Type B pancreatic cell (in vitro differentiated cells): ENCODE measurements around the gene DPPA5. TPM values are rescaled to one million over a fixed set of nuclear protein-coding genes. Genes with fewer than 3 reads are reported as not detected.
A peak's percentile ranks its signal among the peaks of the same experiment; 100 is the strongest.
"Not testable (repeated sequence)": the region's sequence is repeated elsewhere in the genome, so short reads cannot be mapped to it uniquely, and the experiment has no call there.

Experiments
- DNase-seq: peaks from one replicate; pipeline ENCODE4 v3.0.0; 2021; ENCODE audit warnings: mixed read lengths; ENCODE audit not compliant: unreplicated experiment; ENCODE audit errors: extremely low spot score
- H3K27ac Mint-ChIP-seq: 2 replicates; pipeline ENCODE4 v1.8.0; 2021; ENCODE audit warnings: mild to moderate bottlenecking, mixed read lengths
- H3K27me3 Mint-ChIP-seq: 2 replicates; pipeline ENCODE4 v1.8.0; 2021; ENCODE audit warnings: mixed read lengths
- H3K36me3 Mint-ChIP-seq: 2 replicates; pipeline ENCODE4 v1.8.0; 2021; ENCODE audit warnings: mixed read lengths
- H3K4me1 Mint-ChIP-seq: one replicate; pipeline ENCODE4 v1.8.0; 2021; ENCODE audit warnings: mixed read lengths; ENCODE audit not compliant: unreplicated experiment
- H3K4me3 Mint-ChIP-seq: 2 replicates; pipeline ENCODE4 v1.8.0; 2021; ENCODE audit warnings: mild to moderate bottlenecking, mixed read lengths
- H3K9me3 Mint-ChIP-seq: 2 replicates; pipeline ENCODE4 v1.8.0; 2021; ENCODE audit warnings: mixed read lengths
- total RNA-seq: library from RNA; stranded (reverse); gene quantifications from 2 replicates; pipeline ENCODE4 v1.2.1, GENCODE V29; 2021; ENCODE audit warnings: low replicate concordance
- TF ChIP-seq, protein P1 (sequence below): fragments of 200-600 bp; sonication (generic); conservative IDR thresholded peaks from 2 replicates; pipeline ENCODE4 v1.5.0; 2021; ENCODE audit warnings: antibody characterized with exemption, mild to moderate bottlenecking

Gene DPPA5
- total RNA-seq, 1 donor from 2014 or later: not detected

DNA sequence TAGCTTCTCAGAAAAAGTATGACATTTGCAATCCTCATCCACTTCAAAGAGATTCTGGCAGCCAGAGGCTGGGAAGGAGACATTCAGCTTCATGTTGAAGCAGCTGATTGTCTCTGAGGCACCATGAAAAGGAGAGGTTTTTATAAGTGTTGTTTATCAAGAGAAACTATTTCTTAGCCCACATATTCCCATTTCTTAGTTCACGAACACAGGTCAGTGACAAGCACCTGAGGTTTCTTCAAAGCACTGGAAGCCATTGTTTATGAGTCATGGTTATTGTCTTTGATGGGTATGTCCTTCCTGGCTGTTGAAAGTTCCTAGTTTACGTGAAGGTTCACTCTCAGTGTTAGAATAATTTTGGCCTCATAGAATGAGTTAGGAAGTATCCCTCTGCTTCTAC is 37.6 kb upstream of the DPPA5 start:
- Mint-ChIP-seq H3K9me3 (no peaks in the 10 kb centered on the region), H3K27ac (no peak overlapping the region), H3K4me1 (no peaks in the 10 kb centered on the region), H3K36me3 (no peaks in the 10 kb centered on the region), H3K4me3 (no peak overlapping the region), H3K27me3 (peaks cover 13% of the 10 kb centered on the region)
- TF ChIP-seq, protein P1, sequence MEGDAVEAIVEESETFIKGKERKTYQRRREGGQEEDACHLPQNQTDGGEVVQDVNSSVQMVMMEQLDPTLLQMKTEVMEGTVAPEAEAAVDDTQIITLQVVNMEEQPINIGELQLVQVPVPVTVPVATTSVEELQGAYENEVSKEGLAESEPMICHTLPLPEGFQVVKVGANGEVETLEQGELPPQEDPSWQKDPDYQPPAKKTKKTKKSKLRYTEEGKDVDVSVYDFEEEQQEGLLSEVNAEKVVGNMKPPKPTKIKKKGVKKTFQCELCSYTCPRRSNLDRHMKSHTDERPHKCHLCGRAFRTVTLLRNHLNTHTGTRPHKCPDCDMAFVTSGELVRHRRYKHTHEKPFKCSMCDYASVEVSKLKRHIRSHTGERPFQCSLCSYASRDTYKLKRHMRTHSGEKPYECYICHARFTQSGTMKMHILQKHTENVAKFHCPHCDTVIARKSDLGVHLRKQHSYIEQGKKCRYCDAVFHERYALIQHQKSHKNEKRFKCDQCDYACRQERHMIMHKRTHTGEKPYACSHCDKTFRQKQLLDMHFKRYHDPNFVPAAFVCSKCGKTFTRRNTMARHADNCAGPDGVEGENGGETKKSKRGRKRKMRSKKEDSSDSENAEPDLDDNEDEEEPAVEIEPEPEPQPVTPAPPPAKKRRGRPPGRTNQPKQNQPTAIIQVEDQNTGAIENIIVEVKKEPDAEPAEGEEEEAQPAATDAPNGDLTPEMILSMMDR: no peak
- DNase-seq: no peak

DNA sequence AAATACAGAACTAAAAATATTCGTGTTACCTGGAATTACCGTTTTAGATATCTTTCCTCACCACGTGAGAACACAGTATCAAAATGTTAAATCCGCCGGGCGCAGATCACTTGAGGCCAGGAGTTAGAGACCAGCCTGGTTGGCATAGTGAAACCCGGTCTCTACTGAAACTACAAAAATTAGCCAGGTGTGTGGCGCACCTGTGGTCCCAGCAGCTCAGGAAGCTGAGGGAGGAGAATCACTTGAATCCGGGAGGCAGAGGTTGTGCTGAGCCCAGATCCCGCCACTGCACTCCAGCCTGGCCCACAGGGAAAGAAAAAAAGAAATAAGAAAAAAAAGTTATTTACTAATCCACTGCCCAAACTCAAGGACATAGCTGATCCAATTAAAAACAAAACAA is 35.8 kb upstream of the DPPA5 start:
- no peak overlapping the region for H3K4me3 Mint-ChIP-seq

DNA sequence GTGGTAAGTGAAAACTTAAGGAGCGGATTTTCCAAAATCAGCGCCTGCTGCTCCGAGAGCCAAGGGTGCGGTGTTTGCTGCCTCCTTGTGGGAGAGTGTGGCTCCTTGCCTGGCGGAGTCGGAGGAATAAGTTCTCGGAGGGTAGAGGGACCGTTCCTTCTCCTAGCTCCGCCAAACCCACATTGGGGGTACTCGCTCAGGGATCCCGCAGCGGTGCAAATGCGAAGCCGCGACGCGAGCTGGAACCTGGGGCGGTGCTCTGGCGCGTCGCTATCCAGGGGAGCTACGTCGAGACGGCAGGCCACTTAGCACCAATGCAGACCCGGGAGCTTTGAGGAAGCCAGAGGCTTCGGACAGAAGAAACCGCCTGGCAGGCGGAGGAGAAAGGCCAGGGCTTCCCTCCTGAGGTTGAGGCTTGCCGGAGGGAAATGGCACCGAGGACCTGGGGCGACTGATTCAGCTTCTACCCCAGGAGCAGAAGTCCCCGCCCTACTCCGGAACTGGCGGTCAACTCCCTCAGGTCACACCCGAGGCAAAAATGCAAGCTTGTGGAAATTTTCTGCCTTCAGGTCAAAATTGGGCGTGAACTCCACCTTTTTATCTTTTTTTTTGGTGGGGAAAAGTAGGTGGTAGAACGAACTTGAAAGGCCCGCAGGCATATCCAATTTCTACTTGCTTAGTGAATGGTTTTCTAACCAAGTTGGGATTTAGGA is 34.9 kb upstream of the DPPA5 start:
- Mint-ChIP-seq H3K27ac (peak overlapping the region; percentile 34), H3K4me1 (no peaks in the 10 kb centered on the region), H3K4me3 (peak overlapping the region; percentile 82), H3K9me3 (no peaks in the 10 kb centered on the region), H3K27me3 (peaks cover 13% of the 10 kb centered on the region), H3K36me3 (no peaks in the 10 kb centered on the region)
- TF ChIP-seq, protein P1: peak; percentile 75
- DNase-seq: no peak

More for the DNA sequence above, 35.8 kb upstream of the DPPA5 start:
- TF ChIP-seq, protein P1: no peak
- Mint-ChIP-seq H3K27ac (no peak overlapping the region), H3K27me3 (peaks cover 13% of the 10 kb centered on the region), H3K9me3 (no peaks in the 10 kb centered on the region), H3K36me3 (no peaks in the 10 kb centered on the region), H3K4me1 (no peaks in the 10 kb centered on the region)
- no peak for DNase-seq

DNA sequence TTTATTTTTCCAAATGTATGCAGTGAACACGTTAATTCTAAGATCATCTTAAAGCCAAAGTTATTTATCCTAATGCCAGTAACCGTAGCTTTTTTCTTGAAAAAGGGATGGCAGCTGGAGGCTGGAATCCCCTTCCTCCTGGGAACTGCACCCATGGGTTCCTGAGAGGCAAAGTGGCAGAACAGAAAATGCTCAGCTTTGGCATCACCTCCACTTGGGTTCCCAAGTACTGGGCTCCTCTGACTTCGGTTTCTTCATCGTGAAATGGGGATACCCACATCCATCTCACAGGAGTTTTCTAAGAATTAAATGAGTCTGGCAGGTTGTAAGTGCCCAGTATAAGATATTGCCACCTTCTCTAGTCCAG is 34.3 kb upstream of the DPPA5 start:
- H3K4me1 Mint-ChIP-seq: no peaks in the 10 kb centered on the region

DNA sequence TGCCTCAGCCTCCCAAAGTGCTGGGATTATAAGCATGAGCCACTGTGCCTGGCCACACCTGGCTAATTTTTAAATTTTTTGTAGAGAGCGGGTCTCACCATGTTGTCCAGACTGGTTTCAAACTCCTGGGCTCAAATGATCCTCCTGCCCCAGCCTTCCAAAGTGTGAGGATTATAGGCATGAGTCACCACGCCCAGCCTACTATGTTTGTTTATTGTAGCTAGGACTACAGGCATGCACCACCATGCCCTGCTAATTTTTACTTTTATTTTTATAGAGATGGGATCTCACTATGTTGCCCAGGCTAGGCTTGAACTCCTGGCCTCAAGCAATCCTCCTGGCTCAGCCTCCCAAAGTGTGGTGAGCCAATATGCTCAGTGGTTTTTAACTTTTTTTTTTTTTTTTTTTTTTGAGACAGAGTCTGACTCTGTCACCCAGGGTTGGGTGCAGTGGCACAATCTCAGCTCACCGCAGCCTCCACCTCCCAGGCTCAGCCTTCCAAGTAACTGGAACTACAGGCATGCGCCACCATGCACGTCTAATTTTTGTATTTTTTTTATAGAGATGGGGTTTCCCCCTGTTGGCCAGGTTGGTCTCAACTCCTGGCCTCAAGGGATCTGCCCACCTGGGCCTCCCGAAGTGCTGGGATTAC is 28.5 kb upstream of the DPPA5 start:
- TF ChIP-seq, protein P1: no peak
- no peaks in the 10 kb centered on the region for H3K36me3 Mint-ChIP-seq
- no peaks in the 10 kb centered on the region for H3K4me1 Mint-ChIP-seq
- no peak overlapping the region for H3K27ac Mint-ChIP-seq
- H3K9me3 Mint-ChIP-seq: no peaks in the 10 kb centered on the region
- H3K27me3 Mint-ChIP-seq: no peaks in the 10 kb centered on the region
- no peak overlapping the region for H3K4me3 Mint-ChIP-seq
- no peak for DNase-seq

More for the DNA sequence above, 34.3 kb upstream of the DPPA5 start:
- H3K36me3 Mint-ChIP-seq: no peaks in the 10 kb centered on the region
- no peak overlapping the region for H3K27ac Mint-ChIP-seq
- H3K27me3 Mint-ChIP-seq: peaks cover 13% of the 10 kb centered on the region
- TF ChIP-seq, protein P1: no peak
- peak overlapping the region; percentile 82 for H3K4me3 Mint-ChIP-seq
- no peak for DNase-seq
- no peaks in the 10 kb centered on the region for H3K9me3 Mint-ChIP-seq

DNA sequence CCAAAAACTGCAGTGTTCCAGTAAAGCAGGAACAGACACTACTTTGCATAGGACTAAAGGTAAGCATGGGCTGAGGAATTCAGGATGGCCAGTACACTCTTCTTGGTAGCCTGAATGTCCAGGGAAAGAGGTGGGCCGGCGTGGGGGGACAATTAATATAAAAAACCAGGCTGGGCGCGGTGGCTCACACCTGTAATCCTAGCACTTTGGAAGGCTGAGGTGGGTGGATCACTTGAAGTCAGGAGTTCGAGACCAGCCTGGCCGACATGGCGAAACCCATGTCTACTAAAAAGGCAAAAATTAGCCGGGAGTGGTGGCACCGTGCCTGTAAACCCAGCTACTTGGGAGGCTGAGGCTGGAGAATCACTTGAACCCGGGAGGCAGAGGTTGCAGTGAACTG is 27.5 kb upstream of the DPPA5 start:
- not testable (repeated sequence) for H3K27me3 Mint-ChIP-seq, H3K9me3 Mint-ChIP-seq, H3K27ac Mint-ChIP-seq, H3K36me3 Mint-ChIP-seq, DNase-seq, H3K4me3 Mint-ChIP-seq, H3K4me1 Mint-ChIP-seq
